ENCODE results near the gene METTL21C.

METTL21C gene

DNA sequence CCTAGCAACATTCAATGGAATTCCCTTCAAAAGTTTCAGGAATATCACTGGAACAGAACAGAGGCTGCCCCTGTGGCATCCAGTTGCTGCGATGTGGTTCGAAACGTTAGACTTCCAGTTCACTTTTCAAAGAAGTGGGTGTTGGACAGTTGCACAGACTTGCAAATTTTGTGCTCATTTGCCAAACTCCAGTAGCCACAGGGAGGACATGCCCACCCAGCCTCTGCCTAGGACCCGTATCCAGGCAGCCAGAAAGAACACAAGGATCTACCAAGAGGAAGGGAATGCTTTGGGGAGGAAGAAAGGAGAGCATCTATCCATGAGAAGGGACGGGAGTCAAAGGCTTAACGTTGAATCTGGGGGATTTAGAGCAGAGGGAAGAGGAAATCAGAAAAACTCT lies at the start of gene METTL21C:
Gene METTL21C, minus strand, starts transcription at position 108 of the 400 bp plus-strand sequence. CDS start 546 bp downstream, outside the sequence.
- no peak for DNase-seq

DNA sequence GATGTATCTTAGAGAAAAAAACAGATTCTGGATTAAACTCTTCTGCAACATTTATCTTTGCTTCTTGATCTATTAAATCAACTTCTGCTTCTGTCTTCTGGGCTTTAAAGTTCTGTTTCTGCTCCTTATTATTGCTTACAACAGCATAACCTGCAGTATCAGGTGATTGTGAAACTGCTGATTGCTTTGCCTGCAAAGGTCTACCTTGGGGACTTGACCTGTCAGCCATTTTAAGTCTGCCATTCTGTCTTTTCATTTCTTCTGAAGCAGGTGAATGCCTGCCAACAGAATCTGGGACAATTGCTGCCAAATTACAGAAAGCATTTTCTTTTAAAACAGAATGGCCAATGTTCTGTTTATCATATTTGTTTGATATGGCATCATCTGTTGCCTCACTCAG lies 47.7 kb upstream of the METTL21C start:
- no peak for DNase-seq

DNA sequence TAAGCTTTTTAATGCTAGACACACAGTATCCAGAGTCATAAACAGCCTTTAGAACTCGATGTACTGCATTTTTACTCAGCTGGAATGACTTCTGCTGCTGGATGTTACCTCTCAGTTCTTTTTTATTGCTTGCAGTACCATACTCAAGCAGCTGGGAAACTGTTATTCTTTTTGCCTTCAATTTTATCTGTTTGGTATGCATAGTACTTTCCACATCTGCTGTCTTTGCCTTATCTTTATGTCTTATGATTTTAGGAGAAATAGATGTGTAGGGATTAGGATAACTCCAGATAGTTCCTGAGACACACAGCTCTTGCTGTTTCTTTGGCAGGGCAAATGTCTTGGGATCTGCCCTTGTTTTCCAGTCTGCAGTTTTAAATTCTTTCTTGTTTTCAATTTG lies 47.3 kb upstream of the METTL21C start:
- DNase-seq, result no peak

DNA sequence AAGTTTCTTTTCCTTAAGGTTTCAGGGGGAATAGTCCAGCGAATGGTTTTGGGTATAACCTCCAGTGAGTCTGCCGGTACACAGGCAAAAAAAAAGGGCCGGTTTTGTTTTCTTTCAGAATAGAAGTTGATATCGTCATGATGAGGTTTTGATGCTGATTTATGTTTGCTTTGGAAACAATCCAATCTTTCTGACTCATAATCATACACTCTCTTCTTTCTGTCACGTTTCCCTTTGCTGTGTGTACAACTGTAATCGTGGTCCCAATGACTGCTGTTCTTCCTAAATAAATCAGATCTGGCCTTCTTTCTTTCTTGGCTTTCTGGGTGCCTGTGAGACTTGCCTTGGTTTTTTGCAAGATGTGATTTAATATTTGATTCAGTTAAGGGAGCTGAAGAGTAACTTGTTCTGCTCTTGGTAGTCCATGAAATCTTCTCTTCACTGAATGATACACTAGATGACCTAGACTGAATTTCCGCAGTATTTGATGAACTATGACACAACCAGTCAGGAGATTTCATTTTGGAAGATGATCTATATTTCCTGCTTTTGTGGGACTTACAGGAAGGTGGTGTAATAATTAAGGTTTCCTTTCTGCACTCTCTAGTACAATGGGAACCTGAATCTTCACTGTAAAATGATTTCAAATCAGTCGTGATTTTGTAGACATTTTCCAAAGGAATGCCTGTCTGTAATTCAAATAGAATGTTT lies 34.9 kb upstream of the METTL21C start:
- no peak for DNase-seq

DNA sequence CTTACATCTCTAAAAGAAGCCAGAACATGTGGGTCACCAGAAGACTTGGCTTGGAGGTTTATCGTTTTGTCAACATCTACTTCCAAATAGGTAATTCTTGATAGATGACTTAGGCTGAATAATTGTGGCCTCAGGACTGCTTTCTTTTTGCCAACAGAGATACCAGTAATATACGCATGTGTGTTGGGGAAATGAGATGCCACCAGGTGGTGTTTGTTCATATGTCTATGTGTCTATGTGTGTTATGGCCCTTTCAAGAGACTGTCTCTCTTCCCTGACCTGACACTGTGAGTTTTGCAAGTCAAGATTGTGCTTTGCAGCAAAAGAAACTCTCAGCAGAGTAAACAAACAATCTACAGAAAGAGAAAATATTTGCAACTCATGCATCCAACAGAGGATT lies 31.6 kb upstream of the METTL21C start:
- peak; percentile 49 for DNase-seq

DNA sequence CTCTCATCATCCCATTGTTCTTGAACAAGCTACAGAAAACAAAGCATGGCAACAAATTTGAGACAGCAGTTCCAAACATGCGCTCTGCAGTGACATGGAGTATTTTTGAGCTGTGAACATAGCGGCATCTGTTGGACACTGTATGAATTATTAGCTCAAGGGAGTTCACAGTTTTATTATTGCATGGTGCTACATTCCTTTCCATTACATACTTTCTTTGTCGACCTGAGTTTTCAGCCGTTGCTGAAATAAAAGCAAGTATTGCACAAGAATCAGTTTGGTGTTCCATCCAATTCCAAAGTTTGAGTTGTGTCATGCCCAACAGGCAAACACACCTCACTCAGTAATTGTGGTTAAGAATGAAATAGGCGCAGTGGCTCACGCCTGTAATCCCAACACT lies 30.1 kb upstream of the METTL21C start:
- no peak for DNase-seq

DNA sequence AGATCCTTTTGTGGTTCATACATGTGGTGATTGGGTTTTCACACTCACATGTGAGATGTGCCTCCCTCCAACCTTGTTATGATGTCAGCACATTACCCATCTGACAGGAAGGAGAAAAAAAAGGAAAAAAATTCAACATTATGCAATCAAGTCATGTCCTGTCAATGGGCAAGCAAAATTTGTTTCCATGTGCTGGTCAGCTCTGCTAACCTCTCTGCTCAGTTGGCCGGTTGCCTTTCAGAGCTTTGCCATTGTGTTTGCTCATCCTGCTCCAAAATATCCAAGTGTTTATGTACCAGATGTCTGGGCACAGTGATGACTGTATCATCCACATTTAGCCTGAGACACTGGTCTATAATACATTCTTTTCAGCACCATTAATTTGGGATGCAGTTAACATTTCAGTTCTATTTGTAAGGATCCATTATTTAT lies 27.0 kb upstream of the METTL21C start:
- peak; percentile 45 for DNase-seq

DNA sequence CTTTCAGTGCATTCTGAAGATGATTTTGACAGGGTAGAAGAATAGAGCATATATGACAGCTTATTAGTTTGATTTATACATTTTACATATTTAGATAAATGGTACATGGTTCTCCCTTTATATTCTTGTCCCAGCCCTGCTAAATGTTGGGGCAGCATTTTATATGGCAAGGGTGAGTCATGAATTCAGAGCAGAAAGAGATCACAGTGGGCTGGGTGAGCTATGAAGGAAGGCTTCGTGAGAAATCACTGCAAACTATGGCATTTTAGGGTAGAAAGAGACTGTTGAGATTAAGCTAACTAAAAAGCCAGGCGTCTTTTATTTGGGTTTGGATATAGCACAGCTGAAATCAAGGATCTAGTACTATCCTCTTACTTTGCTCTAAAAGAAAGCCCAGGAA lies 23.9 kb upstream of the METTL21C start:
- no peak for DNase-seq

DNA sequence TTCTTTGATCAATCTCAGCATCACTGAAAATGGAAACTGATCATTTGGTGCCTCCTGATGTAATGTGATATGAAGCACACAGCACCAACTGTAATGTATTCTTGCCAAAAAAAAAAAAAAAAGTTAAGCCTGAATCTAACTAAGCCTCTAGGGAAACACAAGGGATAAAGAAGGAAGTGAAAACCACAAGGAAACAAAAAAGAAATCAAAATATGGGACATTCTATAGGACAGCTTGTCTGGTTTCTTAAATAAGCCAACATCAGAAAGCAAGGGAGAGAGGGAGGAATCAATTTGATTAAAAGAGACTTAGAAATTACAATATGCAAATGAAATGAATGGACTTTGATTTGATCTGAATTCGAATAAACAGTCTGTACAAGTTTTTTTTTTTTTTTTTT lies 20.6 kb upstream of the METTL21C start:
- DNase-seq, result no peak

DNA sequence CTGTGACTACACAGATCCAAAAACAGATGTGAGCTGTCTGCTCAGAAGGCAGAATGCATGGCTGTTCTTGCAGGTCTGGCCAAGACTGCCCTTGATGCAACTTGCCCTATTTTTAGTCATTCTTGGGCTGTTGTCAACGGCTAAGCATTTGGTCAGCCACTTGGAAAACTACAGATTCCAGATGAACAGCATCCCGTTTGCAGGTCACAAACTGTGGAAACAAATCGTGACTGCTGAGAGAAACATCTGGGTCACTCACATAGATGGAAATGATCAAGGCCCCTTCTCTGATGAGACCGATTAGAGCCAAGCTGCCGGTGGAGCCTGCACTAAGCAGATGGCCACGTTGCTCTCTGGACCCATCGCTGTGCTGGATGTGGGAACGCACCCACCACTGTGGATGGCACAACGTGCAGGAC lies 15.4 kb upstream of the METTL21C start:
- DNase-seq, result no peak

DNA sequence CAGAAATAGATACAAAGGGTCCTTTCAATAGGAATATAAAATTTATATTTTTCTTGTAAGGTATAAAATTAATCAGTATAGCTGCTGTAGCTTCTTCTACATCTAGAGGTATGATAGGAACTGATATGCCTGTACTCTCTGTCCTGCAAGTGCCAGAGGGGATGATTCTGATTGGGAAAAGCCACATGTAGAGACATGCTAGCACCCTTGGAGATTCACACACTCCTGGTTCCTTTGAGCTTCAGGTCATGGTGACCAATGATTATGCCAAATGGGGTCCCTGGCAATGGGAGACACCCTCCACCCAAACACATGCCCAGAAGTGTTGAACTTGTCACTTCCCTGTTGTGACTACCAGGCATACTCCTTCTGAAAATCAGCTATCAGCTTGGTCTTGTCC lies 14.7 kb upstream of the METTL21C start:
- no peak for DNase-seq

DNA sequence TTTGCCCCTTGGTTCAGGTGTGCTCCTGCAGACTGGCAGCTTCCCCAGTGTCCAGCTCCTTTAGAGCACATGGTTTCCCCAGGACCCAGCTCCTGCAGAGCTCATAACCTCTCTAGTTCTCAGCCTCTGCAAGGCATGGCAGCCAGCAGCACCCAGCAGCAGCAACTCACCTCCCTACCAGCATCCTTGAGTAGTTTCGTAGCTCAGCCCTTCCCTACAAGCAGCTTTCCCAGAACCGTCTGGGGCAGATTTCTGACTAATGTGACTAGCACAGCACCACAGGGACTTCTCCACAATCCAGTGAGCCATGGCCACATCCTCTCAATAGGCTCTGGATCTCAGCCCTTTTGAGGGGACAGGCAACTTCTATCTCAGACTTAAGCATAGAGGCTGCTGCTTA lies 14.1 kb upstream of the METTL21C start:
- DNase-seq, result no peak

DNA sequence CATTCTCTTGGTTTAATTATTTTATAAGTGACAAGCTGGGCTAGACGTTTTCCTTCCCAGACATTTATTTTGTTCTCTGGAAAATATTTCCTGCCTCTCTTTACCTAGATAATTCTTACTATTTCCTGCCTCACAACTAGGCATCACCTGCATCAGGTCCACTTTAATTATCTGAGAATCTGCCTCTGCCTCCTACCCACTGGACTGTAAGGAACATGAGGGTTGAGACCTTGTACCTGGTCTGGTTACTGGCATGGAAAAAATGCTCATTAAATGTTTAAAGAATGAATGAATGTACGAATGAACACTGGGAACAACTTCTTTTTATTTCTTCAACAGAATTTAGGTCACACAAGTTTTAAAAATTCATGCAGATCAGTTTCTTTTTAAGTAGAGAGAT lies 13.4 kb upstream of the METTL21C start:
- DNase-seq, result no peak

DNA sequence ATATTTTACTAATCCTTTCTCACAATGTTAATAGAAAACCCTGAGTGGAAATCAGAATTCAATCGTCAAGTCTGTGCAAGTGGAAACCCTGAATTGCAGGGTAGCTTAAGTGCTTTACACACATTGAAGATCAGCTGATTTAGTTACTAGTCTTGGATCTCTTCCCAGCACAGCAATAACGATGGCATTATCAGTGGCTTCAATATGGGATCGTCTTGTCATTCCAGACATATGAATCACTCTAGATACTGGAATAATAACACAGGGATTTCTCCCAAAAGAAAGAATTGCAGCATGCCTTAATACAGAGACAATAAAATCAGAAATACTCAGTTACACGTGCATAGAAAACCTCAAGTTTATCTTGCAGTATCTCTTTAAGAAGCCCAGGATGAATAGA lies 12.6 kb upstream of the METTL21C start:
- DNase-seq, result no peak

DNA sequence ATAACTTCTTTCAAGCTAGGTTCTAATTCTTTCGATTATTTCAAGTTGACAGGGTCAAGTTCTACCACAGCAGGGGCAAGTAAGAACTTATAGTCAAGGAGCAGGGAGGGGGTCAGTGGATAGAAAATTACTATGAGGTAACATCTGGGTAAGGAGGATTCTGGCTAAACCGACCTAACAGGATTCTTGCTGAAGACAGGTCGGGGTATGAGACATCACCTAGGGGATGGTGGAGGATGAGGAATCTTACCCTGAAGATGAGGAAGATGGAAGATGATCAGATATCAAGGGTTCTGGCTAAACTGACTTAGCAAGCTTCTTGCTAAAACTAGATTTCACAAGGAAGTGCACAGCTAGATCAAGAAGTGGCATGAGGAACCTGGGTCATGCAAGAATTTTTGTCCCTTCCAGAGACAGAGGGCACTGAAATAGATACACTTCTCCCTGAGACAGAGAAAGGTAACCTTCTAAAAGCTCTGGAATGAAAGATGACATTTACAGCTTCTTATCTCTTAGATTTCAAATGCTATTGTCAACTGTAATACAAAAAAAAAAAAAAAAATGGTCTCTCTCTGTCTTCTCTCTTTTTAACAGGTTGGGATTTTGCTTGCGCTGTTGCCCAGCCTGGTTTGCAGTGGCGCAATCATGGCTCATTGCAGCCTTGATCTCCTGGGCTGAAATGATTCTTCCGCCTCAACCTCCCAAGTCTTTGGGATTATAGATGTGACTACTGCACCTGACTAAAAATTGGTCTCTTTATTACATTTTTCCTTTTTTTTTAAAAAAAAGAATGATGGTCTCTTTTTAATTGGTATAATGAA lies 9.6 kb upstream of the METTL21C start:
- no peak for DNase-seq

DNA sequence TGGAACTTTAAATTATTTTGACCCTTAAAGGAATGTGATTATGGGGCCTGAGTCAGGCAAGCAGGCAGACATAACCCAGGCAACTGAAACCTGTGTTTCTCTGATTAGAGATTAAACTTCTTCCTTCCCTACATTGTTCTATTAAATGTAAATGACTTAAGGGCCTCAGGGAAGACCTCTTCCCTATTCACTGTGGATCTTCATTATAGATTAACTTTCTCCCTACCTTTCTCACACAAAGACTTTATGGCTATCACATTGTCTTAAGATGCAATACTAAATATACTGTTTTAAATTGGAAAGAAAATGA lies 8.8 kb upstream of the METTL21C start:
- no peak for DNase-seq

DNA sequence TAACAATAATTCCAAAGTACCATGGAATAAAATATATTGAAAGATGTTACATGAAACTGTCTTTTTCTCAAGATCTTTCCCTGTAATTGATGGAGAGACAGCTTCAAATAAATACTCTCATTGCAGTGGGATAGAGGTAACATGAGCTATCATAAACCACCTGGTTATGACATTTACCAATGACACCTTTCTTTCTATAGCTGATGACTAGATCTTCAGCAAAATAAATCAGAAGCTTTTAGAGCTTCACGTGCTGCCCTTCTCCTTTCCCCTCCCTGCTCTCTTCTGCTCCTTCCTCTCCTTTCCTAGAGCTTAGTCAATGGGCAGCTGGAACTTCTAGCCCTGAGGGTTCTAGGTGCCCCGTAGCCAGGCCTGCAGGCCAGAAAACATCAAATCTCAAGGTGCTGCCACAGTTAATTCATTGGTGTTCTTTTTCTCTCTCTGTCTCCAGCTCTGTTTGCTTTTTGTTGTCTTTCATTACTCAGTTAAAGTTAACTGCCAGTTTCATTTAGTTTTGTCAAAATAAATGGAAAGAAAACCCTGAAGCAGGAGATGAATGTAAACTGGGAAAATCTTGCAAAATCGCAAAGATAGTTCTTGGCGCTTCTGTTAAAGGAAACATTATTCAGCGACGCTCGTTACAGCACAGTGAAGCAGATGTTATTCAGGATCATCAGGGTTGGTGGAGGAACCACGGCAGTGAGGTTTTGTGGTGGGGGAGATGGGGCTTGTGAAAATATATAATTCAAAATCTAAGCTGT lies 8.3 kb upstream of the METTL21C start:
- no peak for DNase-seq

DNA sequence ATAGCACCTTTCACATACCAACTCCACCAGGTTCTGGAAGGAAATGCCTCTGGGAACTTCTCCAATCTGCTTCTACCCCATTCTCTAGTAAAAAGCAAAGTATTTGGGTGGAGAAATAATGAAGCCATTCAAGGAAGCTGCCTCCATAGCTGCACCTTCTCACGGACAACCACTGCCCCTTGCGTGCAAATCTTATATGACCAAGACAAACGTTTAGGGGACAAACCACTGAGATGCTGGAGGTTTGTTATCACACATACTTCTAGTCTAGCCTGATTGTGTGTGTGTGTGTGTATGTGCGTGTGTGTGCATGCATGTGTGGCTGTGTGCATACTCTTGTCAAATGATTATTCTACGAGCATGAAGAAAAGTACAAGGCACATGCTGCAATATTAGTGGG lies 6.5 kb upstream of the METTL21C start:
- no peak for DNase-seq

DNA sequence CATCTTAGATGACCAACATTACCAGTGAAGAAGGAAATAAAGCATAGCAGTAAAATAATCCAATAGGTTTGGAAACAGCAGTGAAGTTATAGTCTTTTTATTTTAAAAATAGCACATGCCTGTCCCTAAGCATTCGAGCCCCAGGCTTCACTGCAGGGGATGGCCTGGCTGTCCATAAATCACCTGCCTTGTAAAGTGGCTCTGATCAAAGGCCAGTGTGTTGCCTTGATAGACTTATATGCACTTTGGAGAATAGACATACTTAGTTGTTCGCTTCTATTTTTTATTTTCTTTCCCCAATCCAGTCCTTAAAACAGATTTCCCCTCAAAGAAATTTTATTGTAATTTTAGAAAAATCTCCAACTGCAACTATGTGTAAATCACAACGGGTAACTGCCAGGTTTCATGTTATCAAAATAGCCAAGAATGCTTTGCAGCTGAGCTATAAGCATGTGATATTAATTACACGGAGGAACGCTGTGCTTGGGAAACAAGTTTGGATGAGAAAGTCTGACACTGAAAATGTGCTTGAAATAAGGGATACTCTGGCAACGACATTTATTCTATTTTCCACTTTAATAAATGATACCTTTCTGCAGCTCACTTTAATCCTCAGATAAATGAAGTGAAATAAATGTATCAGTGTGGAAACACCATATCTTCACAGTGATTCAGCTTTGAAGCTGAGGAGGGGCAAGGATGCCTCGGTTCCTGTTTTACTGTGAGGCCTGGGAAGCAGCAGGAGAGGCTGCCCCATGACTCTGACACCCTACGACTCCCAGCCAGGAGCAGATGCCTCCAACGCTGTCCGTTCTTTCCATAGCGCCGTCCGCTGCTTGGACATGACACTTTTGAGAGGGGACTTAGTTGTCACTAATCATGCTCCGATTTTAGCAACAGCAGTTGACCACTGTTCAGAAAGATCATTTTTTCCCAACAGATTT lies 5.5 kb upstream of the METTL21C start:
- no peak for DNase-seq

DNA sequence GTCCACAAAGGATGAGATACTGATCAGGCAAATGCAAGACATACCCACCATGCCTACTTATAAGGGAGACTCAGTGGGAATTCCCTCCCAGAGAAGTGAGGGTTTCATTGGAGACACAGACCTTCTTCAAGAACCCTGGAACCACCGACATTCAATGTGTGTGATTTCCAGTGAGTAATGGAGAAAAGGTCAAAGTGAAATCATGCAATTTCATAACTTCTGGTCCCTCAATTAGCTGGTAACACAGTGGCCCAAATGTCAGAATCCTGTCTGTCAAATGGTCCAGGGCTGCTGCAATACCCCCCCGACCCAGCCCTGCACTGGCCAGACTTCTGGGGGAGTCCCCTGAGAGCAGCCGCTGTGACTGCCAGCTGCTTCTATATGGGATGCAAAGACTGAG lies 4.7 kb upstream of the METTL21C start:
- no peak for DNase-seq

DNA sequence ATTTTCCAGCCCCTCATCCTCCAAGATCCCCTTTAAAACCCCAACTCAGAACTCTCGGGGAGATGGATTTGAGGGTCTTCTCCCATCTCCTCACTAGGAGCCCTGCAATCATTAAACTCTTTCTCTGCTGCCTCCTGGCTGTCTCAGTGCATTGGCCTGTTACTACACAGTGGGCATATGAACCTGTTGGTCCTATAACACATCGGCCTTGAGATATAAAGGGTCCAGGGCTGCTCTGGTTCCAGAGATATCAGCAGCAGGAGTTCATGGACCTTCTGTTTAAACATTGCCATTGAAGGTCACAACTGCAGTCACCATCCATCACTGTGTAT lies 3.8 kb upstream of the METTL21C start:
- DNase-seq, result no peak

DNA sequence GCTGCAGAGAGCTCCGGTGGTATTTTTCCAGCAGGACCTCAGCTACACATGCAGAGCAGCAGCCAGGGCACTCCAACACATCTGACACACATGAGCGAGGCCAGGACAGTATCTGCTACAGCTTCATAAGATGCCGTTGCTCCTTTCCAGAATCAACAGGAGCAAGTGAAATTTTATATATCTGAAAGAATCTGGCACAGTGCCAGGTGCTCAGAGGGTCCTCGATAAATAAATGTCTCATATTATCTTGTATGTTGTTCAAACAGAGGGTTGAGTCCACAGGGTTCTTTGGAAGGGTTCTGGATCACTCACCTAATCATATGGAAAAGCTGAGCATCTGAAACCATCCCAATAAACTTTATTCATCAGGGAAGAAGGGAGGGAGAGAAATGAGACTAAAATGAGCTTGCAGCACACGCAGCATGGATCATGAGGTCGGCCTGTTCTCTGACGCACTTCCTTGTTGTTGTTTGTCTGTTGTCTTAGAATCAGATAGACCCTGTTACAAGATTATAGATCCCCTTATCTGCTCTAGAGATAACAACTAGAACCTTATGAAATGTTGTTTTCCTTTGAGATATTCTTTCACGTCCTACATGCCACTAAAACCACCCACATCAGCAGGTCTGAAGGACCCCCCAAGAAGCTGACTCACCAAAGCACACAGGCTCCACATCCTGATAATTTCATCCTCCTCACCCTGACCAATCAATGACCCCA lies 3.2 kb upstream of the METTL21C start:
- DNase-seq, result no peak
